ENCODE results near the gene MTARC2.

MTARC2 gene

DNA sequence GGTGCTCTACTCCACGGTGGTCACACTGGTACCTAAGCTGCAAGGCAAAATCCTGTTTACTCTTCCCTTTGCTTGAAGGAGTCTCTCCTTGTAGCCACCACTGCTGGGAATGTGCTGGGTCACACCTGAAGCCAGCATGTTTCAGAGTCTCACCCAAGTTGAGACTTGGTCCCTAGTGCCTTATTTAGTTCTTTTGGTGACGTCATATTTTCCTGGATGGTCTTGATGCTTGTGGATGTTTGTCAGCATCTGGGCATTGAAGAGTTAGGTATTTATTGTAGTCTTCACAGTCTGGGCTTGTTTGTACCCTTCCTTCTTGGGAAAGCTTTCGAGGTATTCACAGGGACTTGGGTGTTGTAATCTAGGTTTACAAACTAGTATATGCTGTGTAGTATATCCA, 5.6 kb upstream of the MTARC2 start:
- TF ChIP-seq CTCF (IDR thresholded peaks at IDR 0.05): no peak
- Histone ChIP-seq H3K4me1 (ENCODE audit: control insufficient read depth in 1 of 2, insufficient read depth in 1 of 2, low read depth in 1 of 2, low read length in 1 of 2) (no peaks in the 10 kb centered on the region), H3K27ac (no peak overlapping the region), H3K4me3 (ENCODE audit: low read depth in 1 of 2, low read length in 1 of 2) (no peak overlapping the region), H3K36me3 (no peaks in the 10 kb centered on the region), H3K9me3 (no peaks in the 10 kb centered on the region), H3K27me3 (peaks cover 51% of the 10 kb centered on the region)

GRCh38 chr1:220746851-220747250, 1.3 kb upstream of the MTARC2 start:
- H3K27me3 ChIP-seq: peaks cover 38% of the 10 kb centered on the region
- peaks cover 22 to 23% of the 10 kb centered on the region in 2 experiments for H3K4me1 ChIP-seq (ENCODE audit: control insufficient read depth in 1 of 2, insufficient read depth in 1 of 2, low read depth in 1 of 2, low read length in 1 of 2)
- H3K27ac ChIP-seq: no peak overlapping the region
- no peak overlapping the region for H3K4me3 ChIP-seq (ENCODE audit: low read depth in 1 of 2, low read length in 1 of 2)
- TF ChIP-seq CTCF (IDR thresholded peaks at IDR 0.05): no peak
- H3K9me3 ChIP-seq: no peaks in the 10 kb centered on the region
- no peaks in the 10 kb centered on the region for H3K36me3 ChIP-seq

DNA sequence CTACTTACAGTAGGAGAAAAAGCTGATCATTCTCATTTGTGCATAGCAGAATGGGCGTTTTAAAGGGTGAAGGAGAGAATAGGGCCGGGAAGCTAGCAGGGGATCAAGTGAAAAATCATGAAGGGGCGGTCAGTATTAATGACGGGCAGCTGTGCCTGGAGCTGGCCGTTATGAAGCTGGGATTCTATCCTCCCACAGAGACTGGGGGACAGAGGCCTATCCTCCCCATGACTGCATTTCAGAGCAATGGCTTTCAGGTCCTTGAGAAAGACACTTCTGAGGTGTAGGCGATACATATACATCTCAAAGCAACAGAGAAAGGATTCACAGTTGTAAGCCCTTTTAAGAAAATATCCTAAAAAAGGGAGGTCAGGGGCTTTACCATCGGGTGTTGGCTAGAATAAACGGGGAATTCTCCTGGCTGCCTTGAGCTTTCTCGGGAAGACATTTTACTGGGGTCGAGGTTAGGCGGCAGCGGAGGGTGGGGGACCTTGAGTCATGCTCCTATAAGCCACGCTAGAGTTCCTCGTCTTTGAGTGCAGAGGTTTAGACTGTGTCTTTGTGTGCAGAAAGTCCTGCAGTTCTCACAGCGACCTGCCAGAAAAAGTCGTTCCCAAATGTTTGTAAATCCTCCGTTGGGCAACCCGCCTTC, 559 bp upstream of the MTARC2 start:
- H3K27ac ChIP-seq: no peak overlapping the region
- H3K36me3 ChIP-seq: no peaks in the 10 kb centered on the region
- H3K27me3 ChIP-seq: peaks cover 37% of the 10 kb centered on the region
- peak overlapping the region; percentile 56 to 58 for H3K4me3 ChIP-seq (ENCODE audit: low read depth in 1 of 2, low read length in 1 of 2)
- peaks cover 22 to 23% of the 10 kb centered on the region in 2 experiments for H3K4me1 ChIP-seq (ENCODE audit: control insufficient read depth in 1 of 2, insufficient read depth in 1 of 2, low read depth in 1 of 2, low read length in 1 of 2)
- no peaks in the 10 kb centered on the region for H3K9me3 ChIP-seq
- TF ChIP-seq CTCF (IDR thresholded peaks at IDR 0.05): no peak

DNA sequence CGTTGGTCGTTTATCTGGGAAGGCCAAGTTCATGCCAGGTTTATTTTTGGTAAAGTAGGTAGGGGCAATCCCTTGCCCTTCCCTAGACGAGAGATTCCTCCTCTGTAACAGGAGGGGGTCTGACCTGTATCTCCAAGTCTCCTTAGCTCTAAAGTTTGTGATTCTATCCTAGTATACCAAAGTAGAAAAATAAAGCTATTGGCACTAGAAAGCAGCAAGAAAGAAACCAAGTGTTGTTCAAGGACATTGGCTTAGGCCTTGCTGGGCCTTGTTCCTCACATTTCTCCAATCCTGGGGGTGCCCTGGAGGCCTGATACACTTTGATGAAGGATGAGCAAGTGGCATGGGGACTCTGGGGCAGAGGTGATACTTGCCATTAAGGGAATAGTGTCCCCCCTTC, 814 bp downstream of the MTARC2 start:
- no peaks in the 10 kb centered on the region for H3K9me3 ChIP-seq
- peaks cover 37% of the 10 kb centered on the region for H3K27me3 ChIP-seq
- no peaks in the 10 kb centered on the region for H3K36me3 ChIP-seq
- no peak overlapping the region for H3K27ac ChIP-seq
- peak overlapping the region; percentile 56 to 58 for H3K4me3 ChIP-seq (ENCODE audit: low read depth in 1 of 2, low read length in 1 of 2)
- peaks cover 22 to 23% of the 10 kb centered on the region in 2 experiments for H3K4me1 ChIP-seq (ENCODE audit: control insufficient read depth in 1 of 2, insufficient read depth in 1 of 2, low read depth in 1 of 2, low read length in 1 of 2)
- TF ChIP-seq CTCF (IDR thresholded peaks at IDR 0.05): no peak

DNA sequence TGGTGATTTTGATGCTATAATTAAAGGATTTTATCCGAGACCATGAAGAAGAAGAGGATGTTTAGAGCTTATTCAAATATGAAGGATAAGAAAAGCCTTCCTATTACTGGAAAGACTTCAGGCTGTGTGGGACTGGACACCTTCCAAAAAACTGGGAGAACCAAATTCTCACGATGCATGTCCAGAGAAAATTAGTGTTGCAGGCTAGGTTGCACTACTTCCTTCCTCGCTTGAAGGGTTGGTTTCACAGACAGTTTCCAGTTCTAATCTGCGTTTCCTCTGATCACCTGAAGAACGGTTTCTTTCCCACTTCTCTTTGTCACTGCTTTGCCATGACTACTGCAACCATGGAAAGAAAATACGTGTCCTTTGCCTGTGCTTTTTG, 2.0 kb downstream of the MTARC2 start:
- no peak for TF ChIP-seq CTCF (IDR thresholded peaks at IDR 0.05)
- Histone ChIP-seq H3K9me3 (no peaks in the 10 kb centered on the region), H3K4me3 (ENCODE audit: low read depth in 1 of 2, low read length in 1 of 2) (no peak overlapping the region), H3K36me3 (no peaks in the 10 kb centered on the region), H3K4me1 (ENCODE audit: control insufficient read depth in 1 of 2, insufficient read depth in 1 of 2, low read depth in 1 of 2, low read length in 1 of 2) (peaks cover 22 to 23% of the 10 kb centered on the region in 2 experiments), H3K27ac (no peak overlapping the region), H3K27me3 (peaks cover 37% of the 10 kb centered on the region)

All from neutrophil (primary cell).